ENCODE results near the gene PITPNM2.

PITPNM2 gene

DNA sequence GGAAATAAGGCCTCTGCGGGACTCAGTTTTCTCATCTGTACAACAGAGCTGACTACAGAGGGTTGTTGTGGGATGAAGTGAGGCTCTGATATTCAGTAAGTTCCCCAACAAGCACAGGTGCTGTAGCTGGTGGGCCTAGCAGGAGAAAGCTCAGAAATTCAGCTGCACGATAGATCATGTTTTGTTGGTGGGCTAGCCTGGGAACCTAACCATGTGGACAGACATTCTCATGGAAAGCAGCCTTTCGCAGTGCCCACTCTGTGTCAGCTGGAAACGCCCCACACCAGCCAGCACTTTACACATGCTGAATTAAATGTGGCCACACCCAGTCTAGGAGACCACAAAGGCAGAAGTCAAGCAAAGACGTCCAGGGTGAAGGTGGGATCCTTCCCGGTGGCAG, 16.1 kb downstream of the PITPNM2 start:
- H3K79me2 ChIP-seq (ENCODE audit: insufficient read depth, low read depth), result no peaks in the 10 kb centered on the region
- H3K27me3 ChIP-seq (ENCODE audit: insufficient read depth, low read depth), result no peaks in the 10 kb centered on the region
- no peak overlapping the region for H3K9ac ChIP-seq
- H3K4me1 ChIP-seq (ENCODE audit: low read depth, poor library complexity, severe bottlenecking), result no peaks in the 10 kb centered on the region
- no peak overlapping the region for H3K4me2 ChIP-seq
- no peaks in the 10 kb centered on the region for H3K36me3 ChIP-seq (ENCODE audit: insufficient read depth)
- no peak overlapping the region for H3K4me3 ChIP-seq (IDR thresholded peaks at IDR 0.05; ENCODE audit: insufficient read depth, low read depth, low read length)
- no peak overlapping the region for H3K27ac ChIP-seq
- TF ChIP-seq, protein P1, sequence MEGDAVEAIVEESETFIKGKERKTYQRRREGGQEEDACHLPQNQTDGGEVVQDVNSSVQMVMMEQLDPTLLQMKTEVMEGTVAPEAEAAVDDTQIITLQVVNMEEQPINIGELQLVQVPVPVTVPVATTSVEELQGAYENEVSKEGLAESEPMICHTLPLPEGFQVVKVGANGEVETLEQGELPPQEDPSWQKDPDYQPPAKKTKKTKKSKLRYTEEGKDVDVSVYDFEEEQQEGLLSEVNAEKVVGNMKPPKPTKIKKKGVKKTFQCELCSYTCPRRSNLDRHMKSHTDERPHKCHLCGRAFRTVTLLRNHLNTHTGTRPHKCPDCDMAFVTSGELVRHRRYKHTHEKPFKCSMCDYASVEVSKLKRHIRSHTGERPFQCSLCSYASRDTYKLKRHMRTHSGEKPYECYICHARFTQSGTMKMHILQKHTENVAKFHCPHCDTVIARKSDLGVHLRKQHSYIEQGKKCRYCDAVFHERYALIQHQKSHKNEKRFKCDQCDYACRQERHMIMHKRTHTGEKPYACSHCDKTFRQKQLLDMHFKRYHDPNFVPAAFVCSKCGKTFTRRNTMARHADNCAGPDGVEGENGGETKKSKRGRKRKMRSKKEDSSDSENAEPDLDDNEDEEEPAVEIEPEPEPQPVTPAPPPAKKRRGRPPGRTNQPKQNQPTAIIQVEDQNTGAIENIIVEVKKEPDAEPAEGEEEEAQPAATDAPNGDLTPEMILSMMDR (conservative IDR thresholded peaks at IDR 0.05; ENCODE audit: low read depth, low read length), result no peak
- no peaks in the 10 kb centered on the region for H4K20me1 ChIP-seq (ENCODE audit: insufficient read depth)
- H2AFZ ChIP-seq (ENCODE audit: low read depth), result no peak overlapping the region

DNA sequence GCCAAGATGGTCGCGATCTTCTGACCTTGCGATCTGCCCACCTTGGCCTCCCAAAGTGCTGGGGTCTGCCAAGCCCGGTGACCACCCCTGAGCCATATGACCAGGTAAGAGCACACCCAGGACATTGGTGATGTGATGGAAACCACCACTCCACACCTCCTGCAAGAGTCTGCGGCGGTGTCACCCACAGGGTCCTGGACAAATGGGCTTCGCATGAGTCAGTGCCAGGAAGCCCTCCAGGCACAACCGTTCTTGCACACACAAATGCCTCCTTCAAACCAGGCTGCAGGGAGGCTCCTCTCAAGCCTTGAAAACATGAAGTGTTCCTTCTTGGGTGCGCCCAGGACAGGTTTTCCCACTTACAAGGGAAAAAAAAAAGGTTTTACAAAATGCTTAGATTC, 16.6 kb downstream of the PITPNM2 start:
- TF ChIP-seq, protein P1 (conservative IDR thresholded peaks at IDR 0.05; ENCODE audit: low read depth, low read length), result no peak
- no peaks in the 10 kb centered on the region for H3K79me2 ChIP-seq (ENCODE audit: insufficient read depth, low read depth)
- H2AFZ ChIP-seq (ENCODE audit: low read depth), result no peak overlapping the region
- no peaks in the 10 kb centered on the region for H3K36me3 ChIP-seq (ENCODE audit: insufficient read depth)
- no peak overlapping the region for H3K9ac ChIP-seq
- H4K20me1 ChIP-seq (ENCODE audit: insufficient read depth), result no peaks in the 10 kb centered on the region
- H3K4me2 ChIP-seq, result no peak overlapping the region
- H3K4me1 ChIP-seq (ENCODE audit: low read depth, poor library complexity, severe bottlenecking), result no peaks in the 10 kb centered on the region
- no peaks in the 10 kb centered on the region for H3K27me3 ChIP-seq (ENCODE audit: insufficient read depth, low read depth)
- H3K4me3 ChIP-seq (IDR thresholded peaks at IDR 0.05; ENCODE audit: insufficient read depth, low read depth, low read length), result no peak overlapping the region
- H3K27ac ChIP-seq, result no peak overlapping the region

DNA sequence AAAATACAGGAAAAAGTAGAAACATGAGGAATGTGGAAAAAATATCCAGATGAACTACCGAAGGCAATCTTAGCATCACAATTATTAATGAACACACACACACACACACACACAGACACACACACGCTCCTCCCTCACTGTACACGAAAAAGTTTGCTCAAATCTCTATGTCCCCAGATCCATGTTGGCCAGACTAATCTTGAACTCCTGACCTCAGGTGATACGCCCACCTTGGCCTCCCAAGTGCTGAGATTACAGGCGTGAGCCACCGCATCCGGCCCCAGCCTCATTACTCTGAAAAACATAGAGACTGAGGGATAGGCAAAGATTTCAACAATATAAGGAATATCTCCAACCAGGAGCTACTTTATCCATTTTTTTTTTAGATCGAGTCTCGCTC, 17.2 kb downstream of the PITPNM2 start:
- Histone ChIP-seq H3K79me2 (ENCODE audit: insufficient read depth, low read depth) (no peaks in the 10 kb centered on the region), H3K9ac (no peak overlapping the region), H4K20me1 (ENCODE audit: insufficient read depth) (no peaks in the 10 kb centered on the region), H2AFZ (ENCODE audit: low read depth) (no peak overlapping the region), H3K4me3 (IDR thresholded peaks at IDR 0.05; ENCODE audit: insufficient read depth, low read depth, low read length) (no peak overlapping the region), H3K27me3 (ENCODE audit: insufficient read depth, low read depth) (no peaks in the 10 kb centered on the region), H3K4me2 (no peak overlapping the region), H3K36me3 (ENCODE audit: insufficient read depth) (no peaks in the 10 kb centered on the region), H3K27ac (no peak overlapping the region), H3K4me1 (ENCODE audit: low read depth, poor library complexity, severe bottlenecking) (no peaks in the 10 kb centered on the region)
- TF ChIP-seq, protein P1 (conservative IDR thresholded peaks at IDR 0.05; ENCODE audit: low read depth, low read length), result no peak

DNA sequence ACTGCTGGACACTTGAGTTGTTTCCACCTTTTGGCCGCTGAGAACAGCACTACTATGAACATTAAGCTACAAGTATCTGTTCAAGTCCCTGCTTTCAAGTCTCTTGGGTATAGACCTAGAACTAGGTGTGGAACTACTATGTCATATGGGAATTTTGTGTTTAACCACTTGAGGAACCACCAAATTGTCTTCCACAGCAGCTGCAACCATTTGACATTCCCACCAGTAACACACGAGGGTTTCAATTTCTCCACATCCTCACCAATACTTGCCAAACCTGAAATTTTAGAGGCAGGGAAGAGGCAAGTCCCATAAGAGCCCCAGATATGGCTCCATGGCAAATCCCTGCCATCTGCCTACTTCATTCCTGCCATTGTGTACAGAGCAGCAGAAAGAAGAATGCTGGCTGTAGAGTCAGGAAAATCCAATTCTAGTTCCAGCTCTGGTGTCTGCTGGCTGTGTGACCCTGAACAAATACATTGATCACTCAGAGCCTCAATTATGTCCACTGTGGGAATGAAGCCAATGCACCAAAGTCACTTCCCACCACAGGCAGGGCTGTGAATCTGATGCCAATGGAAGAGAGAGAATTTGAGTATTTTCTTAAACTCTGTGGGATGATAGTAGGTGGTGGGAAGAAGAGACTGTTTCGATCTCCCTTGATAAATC, 17.8 kb downstream of the PITPNM2 start:
- H4K20me1 ChIP-seq (ENCODE audit: insufficient read depth), result no peaks in the 10 kb centered on the region
- H2AFZ ChIP-seq (ENCODE audit: low read depth), result no peak overlapping the region
- no peaks in the 10 kb centered on the region for H3K79me2 ChIP-seq (ENCODE audit: insufficient read depth, low read depth)
- no peak overlapping the region for H3K4me2 ChIP-seq
- H3K27ac ChIP-seq, result no peak overlapping the region
- no peaks in the 10 kb centered on the region for H3K4me1 ChIP-seq (ENCODE audit: low read depth, poor library complexity, severe bottlenecking)
- TF ChIP-seq, protein P1 (conservative IDR thresholded peaks at IDR 0.05; ENCODE audit: low read depth, low read length), result no peak
- H3K36me3 ChIP-seq (ENCODE audit: insufficient read depth), result no peaks in the 10 kb centered on the region
- no peaks in the 10 kb centered on the region for H3K27me3 ChIP-seq (ENCODE audit: insufficient read depth, low read depth)
- no peak overlapping the region for H3K9ac ChIP-seq
- no peak overlapping the region for H3K4me3 ChIP-seq (IDR thresholded peaks at IDR 0.05; ENCODE audit: insufficient read depth, low read depth, low read length)
